Measurements from ENCODE around the gene PDIK1L. TPM values are rescaled to one million over a fixed set of nuclear protein-coding genes. Genes with fewer than 3 reads are reported as not detected.

The PDIK1L gene
- polyA plus RNA-seq, 3 donors = 1.7 to 2.7 (median 1.7) TPM

GRCh38 chr1:26112407-26112775, 767 bp downstream of the PDIK1L start:
- 1 to 2% (median 1%) methylated on average over 9 of the region's 9 CpGs for WGBS, 3 donors
- no peak overlapping the region for H3K27ac ChIP-seq (ENCODE audit: low read depth, low read length)

- WGBS, 3 donors = 27 to 88% (median 81%) methylated on average over 12 of the region's 12 CpGs
These were observed 2.7 kb downstream of the PDIK1L start for GRCh38 chr1:26114165-26114927.

GRCh38 chr1:26119892-26120608, 8.4 kb downstream of the PDIK1L start:
- no peak overlapping the region for H3K27ac ChIP-seq (ENCODE audit: low read depth, low read length)
- WGBS, 3 donors = 61 to 71% (median 65%) methylated on average over 9 of the region's 9 CpGs

More at GRCh38 chr1:26114165-26114927, 2.7 kb downstream of the PDIK1L start:
- no peak overlapping the region for H3K27ac ChIP-seq (ENCODE audit: low read depth, low read length)

GRCh38 chr1:26121854-26122773, 10.5 kb downstream of the PDIK1L start:
- no peak overlapping the region for H3K27ac ChIP-seq (ENCODE audit: low read depth, low read length)
- 41 to 56% (median 49%) methylated on average over 8 of the region's 8 CpGs for WGBS, 3 donors

GRCh38 chr1:26122988-26123973, 11.7 kb downstream of the PDIK1L start:
- H3K27ac ChIP-seq (ENCODE audit: low read depth, low read length) = no peak overlapping the region
- WGBS, 3 donors = 64 to 89% (median 85%) methylated on average over 7 of the region's 7 CpGs

- H3K27ac ChIP-seq (ENCODE audit: low read depth, low read length) = no peak overlapping the region
- WGBS, 3 donors = 62 to 81% (median 78%) methylated on average over 4 of the region's 4 CpGs
These were observed 13.1 kb downstream of the PDIK1L start for GRCh38 chr1:26124418-26125331.

- no peak overlapping the region for H3K27ac ChIP-seq (ENCODE audit: low read depth, low read length)
These were observed 13.8 kb downstream of the PDIK1L start for GRCh38 chr1:26125382-26125781.

- H3K27ac ChIP-seq (ENCODE audit: low read depth, low read length) = no peak overlapping the region
- whole genome bisulfite sequencing, 3 donors = 38 to 52% (median 44%) methylated on average over 1 of the region's 1 CpG
These were observed 14.3 kb downstream of the PDIK1L start for GRCh38 chr1:26125946-26126320.

GRCh38 chr1:26126321-26127084, 14.9 kb downstream of the PDIK1L start:
- H3K27ac ChIP-seq (ENCODE audit: low read depth, low read length) = no peak overlapping the region
- 47 to 57% (median 56%) methylated on average over 9 of the region's 9 CpGs for WGBS, 3 donors

GRCh38 chr1:26127235-26128163, 15.9 kb downstream of the PDIK1L start:
- WGBS, 3 donors = 29 to 35% (median 32%) methylated on average over 13 of the region's 13 CpGs
- no peak overlapping the region for H3K27ac ChIP-seq (ENCODE audit: low read depth, low read length)

- 92 to 94% (median 93%) methylated on average over 4 of the region's 4 CpGs for WGBS, 3 donors
- no peak overlapping the region for H3K27ac ChIP-seq (ENCODE audit: low read depth, low read length)
These were observed 18.2 kb downstream of the PDIK1L start for GRCh38 chr1:26129778-26130177.

- no peak overlapping the region for H3K27ac ChIP-seq (ENCODE audit: low read depth, low read length)
- 48 to 54% (median 52%) methylated on average over 1 of the region's 1 CpG for WGBS, 3 donors
These were observed 19.1 kb downstream of the PDIK1L start for GRCh38 chr1:26130695-26131094.

GRCh38 chr1:26132128-26132833, 20.7 kb downstream of the PDIK1L start:
- H3K27ac ChIP-seq (ENCODE audit: low read depth, low read length) = no peak overlapping the region
- WGBS, 3 donors = 84 to 89% (median 88%) methylated on average over 5 of the region's 5 CpGs

GRCh38 chr1:26132834-26133167, 21.2 kb downstream of the PDIK1L start:
- no peak overlapping the region for H3K27ac ChIP-seq (ENCODE audit: low read depth, low read length)
- 94 to 97% (median 95%) methylated on average over 2 of the region's 2 CpGs for WGBS, 3 donors

GRCh38 chr1:26134466-26134865, 22.8 kb downstream of the PDIK1L start:
- H3K27ac ChIP-seq (ENCODE audit: low read depth, low read length) = no peak overlapping the region
- whole genome bisulfite sequencing, 3 donors = 89 to 97% (median 95%) methylated on average over 3 of the region's 3 CpGs

All from adipose tissue (tissue), 3 donors.